SIG-M5 treated with dmso at 0.1 percent for 504 hours (cell line): Measurements from ENCODE around the gene LRP4.
A peak's percentile ranks its signal among the peaks of the same experiment; 100 is the strongest.
"Not testable (repeated sequence)": the region's sequence is repeated elsewhere in the genome, so short reads cannot be mapped to it uniquely, and the experiment has no call there.

ENCODE experiments used
- DNase-seq: peaks from one replicate; lab custom pipeline; 2025; ENCODE audit not compliant: unreplicated experiment; lab: John Stamatoyannopoulos, UW

LRP4 gene

GRCh38 chr11:46918083-46918787 lies at the start of gene LRP4:
Gene LRP4, minus strand, starts transcription at chr11:46918550. Its CDS starts 171 bp downstream, at chr11:46918379.
- no peak for DNase-seq

- DNase-seq = no peak
These were observed 49.6 kb upstream of the LRP4 start for GRCh38 chr11:46967962-46968361.

GRCh38 chr11:46966773-46967172 lies 48.4 kb upstream of the LRP4 start:
- no peak for DNase-seq

- DNase-seq = no peak
These were observed 45.5 kb upstream of the LRP4 start for GRCh38 chr11:46963844-46964243.

- DNase-seq = not testable (repeated sequence)
These were observed 43.5 kb upstream of the LRP4 start for GRCh38 chr11:46961886-46962285.

- no peak for DNase-seq
These were observed 42.7 kb upstream of the LRP4 start for GRCh38 chr11:46961041-46961440.

GRCh38 chr11:46958777-46959176 lies 40.4 kb upstream of the LRP4 start:
- DNase-seq = no peak

GRCh38 chr11:46953093-46953492 lies 34.7 kb upstream of the LRP4 start:
- DNase-seq = no peak

GRCh38 chr11:46952553-46952952 lies 34.2 kb upstream of the LRP4 start:
- DNase-seq = no peak

GRCh38 chr11:46951864-46952263 lies 33.5 kb upstream of the LRP4 start:
- no peak for DNase-seq

- DNase-seq = no peak
These were observed 30.9 kb upstream of the LRP4 start for GRCh38 chr11:46949297-46949696.

GRCh38 chr11:46948378-46949131 lies 30.2 kb upstream of the LRP4 start:
- DNase-seq = peak; percentile 46

GRCh38 chr11:46947399-46948077 lies 29.2 kb upstream of the LRP4 start:
- no peak for DNase-seq

- no peak for DNase-seq
These were observed 26.2 kb upstream of the LRP4 start for GRCh38 chr11:46944356-46945075.

- DNase-seq = no peak
These were observed 23.8 kb upstream of the LRP4 start for GRCh38 chr11:46942172-46942571.

GRCh38 chr11:46936138-46937110 lies 18.1 kb upstream of the LRP4 start, which contains the start of gene CSTPP1:
Gene CSTPP1, plus strand, starts transcription at chr11:46936761. Its CDS starts 45 bp downstream, at chr11:46936806.
- DNase-seq = peak; percentile 83

- peak; percentile 43 for DNase-seq
These were observed 11.7 kb upstream of the LRP4 start for GRCh38 chr11:46930089-46930488.

- not testable (repeated sequence) for DNase-seq
These were observed 10.4 kb upstream of the LRP4 start for GRCh38 chr11:46928701-46929100.

- not testable (repeated sequence) for DNase-seq
These were observed 9.6 kb upstream of the LRP4 start for GRCh38 chr11:46927928-46928327.

- DNase-seq = no peak
These were observed 2.4 kb upstream of the LRP4 start for GRCh38 chr11:46920755-46921154.
